NCI-H2196 (cell line): Measurements from ENCODE around the gene CGREF1.
"Not testable (repeated sequence)": the region's sequence is repeated elsewhere in the genome, so short reads cannot be mapped to it uniquely, and the experiment has no call there.

Experiments
- DNase-seq: peaks from one replicate; lab custom pipeline; 2025; ENCODE audit not compliant: unreplicated experiment; lab: John Stamatoyannopoulos, UW

CGREF1 gene

GRCh38 chr2:27111392-27112078, 7.4 kb downstream of the CGREF1 start:
- DNase-seq, result not testable (repeated sequence)

GRCh38 chr2:27110603-27111352, 8.2 kb downstream of the CGREF1 start:
- DNase-seq, result not testable (repeated sequence)

- DNase-seq, result no peak
Observed at GRCh38 chr2:27109083-27109482, 9.8 kb downstream of the CGREF1 start.

- no peak for DNase-seq
Observed at GRCh38 chr2:27108221-27108620, 10.7 kb downstream of the CGREF1 start.

GRCh38 chr2:27105981-27106380, 12.9 kb downstream of the CGREF1 start:
- no peak for DNase-seq

GRCh38 chr2:27102329-27102728, 16.6 kb downstream of the CGREF1 start:
- no peak for DNase-seq

- DNase-seq, result no peak
Observed at GRCh38 chr2:27100036-27100435, 18.9 kb downstream of the CGREF1 start.

- DNase-seq, result peak; percentile 10
Observed at GRCh38 chr2:27099334-27099955, 19.5 kb downstream of the CGREF1 start.

GRCh38 chr2:27097341-27097740, 21.6 kb downstream of the CGREF1 start:
- no peak for DNase-seq

GRCh38 chr2:27096748-27097297, 22.1 kb downstream of the CGREF1 start:
- no peak for DNase-seq

GRCh38 chr2:27095745-27096651, 22.9 kb downstream of the CGREF1 start:
- peak; percentile 27 for DNase-seq

GRCh38 chr2:27095427-27095744, 23.5 kb downstream of the CGREF1 start:
- no peak for DNase-seq

GRCh38 chr2:27094353-27094984, 24.5 kb downstream of the CGREF1 start:
- DNase-seq, result no peak

- DNase-seq, result no peak
Observed at GRCh38 chr2:27093430-27094352, 25.2 kb downstream of the CGREF1 start.

- no peak for DNase-seq
Observed at GRCh38 chr2:27092696-27093429, 26.1 kb downstream of the CGREF1 start.

GRCh38 chr2:27091746-27092695, 26.9 kb downstream of the CGREF1 start:
- DNase-seq, result no peak

GRCh38 chr2:27089111-27089954, 29.6 kb downstream of the CGREF1 start:
- no peak for DNase-seq
